H1 (cell line): ENCODE results near the gene ARHGEF26.

Experiments used
- CTCF ChIP-seq, 3 experiments: IDR thresholded peaks; 1 replicate in 2 of 3; 2 replicates in 1 of 3; pipeline versions ENCODE4 v1.5.1 to v1.6.1; 2011; ENCODE audit warnings: low read length in 3 of 3, mild to moderate bottlenecking in 3 of 3, inconsistent platforms in 2 of 3, low read depth in 1 of 3, moderate library complexity in 1 of 3; ENCODE audit not compliant: insufficient read depth in 1 of 3; ENCODE audit errors: control extremely low read depth in 1 of 3
- NANOG ChIP-seq: IDR thresholded peaks from 2 replicates; pipeline ENCODE4 v1.6.1; 2011; ENCODE audit warnings: low read length, low read depth, mild to moderate bottlenecking, inconsistent platforms; ENCODE audit not compliant: insufficient read depth, poor library complexity, severe bottlenecking
- PHF8 ChIP-seq: fragments of 200-600 bp; sonication (generic); conservative IDR thresholded peaks from 2 replicates; pipeline ENCODE4 v1.7.1; 2012; ENCODE audit warnings: low read depth, mild to moderate bottlenecking, inconsistent platforms, low read length, moderate library complexity
- POLR2A ChIP-seq, 2 experiments: IDR thresholded peaks; 1 replicate in 1 of 2; 2 replicates in 1 of 2; pipeline ENCODE4 v1.6.1; 2011; ENCODE audit warnings: low read depth in 2 of 2, low read length in 2 of 2, mild to moderate bottlenecking in 2 of 2; ENCODE audit errors: control extremely low read depth in 1 of 2
- TCF12 ChIP-seq: IDR thresholded peaks from 2 replicates; pipeline ENCODE4 v1.6.1; 2011; ENCODE audit warnings: low read depth, mild to moderate bottlenecking, low read length

- TF ChIP-seq CTCF (IDR thresholded peaks at IDR 0.05; ENCODE audit: control extremely low read depth in 1 of 3, insufficient read depth in 1 of 3, low read depth in 1 of 3, low read length in 3 of 3) (no peak), NANOG (no peak), POLR2A (IDR thresholded peaks at IDR 0.05; ENCODE audit: control extremely low read depth in 1 of 2, low read depth in 2 of 2, low read length in 2 of 2) (peak in 1 of 2 experiments; percentile 42; a peak in 1 of 3 replicates), PHF8 (peak; percentile 76), TCF12 (no peak)
Observed at GRCh38 chr3:154120961-154121700, at the start of gene ARHGEF26.
